CD4-positive, alpha-beta T cell treated with Interleukin-17A for 1 hour (primary cell): Measurements from ENCODE around the gene MFRP.

Experiments
- DNase-seq: peaks from one replicate; pipeline ENCODE4 v3.0.0-alpha.2; 2020

MFRP gene

DNA sequence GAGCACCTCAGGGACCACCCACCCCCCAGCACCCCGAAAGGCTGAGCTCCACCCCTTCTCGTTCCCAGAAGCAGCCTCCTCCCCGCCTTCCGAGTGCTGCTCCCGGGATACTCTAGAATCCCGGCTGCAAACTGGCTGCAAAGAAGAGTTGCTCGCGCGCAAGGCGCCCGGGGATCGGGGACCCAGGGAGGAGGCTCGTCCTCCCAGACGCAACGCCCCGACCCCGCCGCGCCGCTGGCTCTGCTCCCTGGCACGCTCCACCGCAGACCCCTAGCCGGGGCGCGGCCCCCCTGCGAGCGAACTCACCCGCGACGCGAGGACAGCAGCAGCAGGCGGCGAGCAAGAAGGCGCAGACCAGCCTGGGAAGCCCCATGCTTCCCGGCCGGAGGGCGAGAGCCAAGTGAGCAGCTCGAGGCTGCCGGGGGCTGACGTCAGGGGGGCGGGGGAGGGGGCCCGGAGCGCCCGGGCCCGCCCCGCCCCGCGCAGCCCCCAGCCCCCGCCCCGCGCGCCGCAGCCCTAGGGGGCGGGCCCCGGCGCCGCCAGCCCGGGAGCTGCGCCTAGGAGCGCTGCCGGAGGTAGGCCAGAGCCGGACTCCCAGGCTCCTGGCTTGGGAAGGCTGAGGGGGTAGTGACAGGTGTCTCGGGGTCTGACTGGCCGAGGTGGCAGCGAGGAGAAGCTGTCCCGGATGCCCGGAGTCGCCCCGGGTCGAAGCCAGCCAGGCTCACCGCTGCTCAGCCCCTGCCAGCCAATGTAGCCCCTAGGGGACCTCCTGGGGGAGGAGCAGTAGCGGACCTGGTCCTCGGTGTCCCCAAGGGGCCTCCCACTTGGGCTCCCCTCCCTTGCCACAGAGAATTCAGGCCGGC is 29.5 kb downstream of the MFRP start, which contains the start of gene MCAM:
MCAM (minus strand) TSS at position 402 of the 863 bp plus-strand sequence; CDS start at position 373, 29 bp downstream.
- no peak for DNase-seq

DNA sequence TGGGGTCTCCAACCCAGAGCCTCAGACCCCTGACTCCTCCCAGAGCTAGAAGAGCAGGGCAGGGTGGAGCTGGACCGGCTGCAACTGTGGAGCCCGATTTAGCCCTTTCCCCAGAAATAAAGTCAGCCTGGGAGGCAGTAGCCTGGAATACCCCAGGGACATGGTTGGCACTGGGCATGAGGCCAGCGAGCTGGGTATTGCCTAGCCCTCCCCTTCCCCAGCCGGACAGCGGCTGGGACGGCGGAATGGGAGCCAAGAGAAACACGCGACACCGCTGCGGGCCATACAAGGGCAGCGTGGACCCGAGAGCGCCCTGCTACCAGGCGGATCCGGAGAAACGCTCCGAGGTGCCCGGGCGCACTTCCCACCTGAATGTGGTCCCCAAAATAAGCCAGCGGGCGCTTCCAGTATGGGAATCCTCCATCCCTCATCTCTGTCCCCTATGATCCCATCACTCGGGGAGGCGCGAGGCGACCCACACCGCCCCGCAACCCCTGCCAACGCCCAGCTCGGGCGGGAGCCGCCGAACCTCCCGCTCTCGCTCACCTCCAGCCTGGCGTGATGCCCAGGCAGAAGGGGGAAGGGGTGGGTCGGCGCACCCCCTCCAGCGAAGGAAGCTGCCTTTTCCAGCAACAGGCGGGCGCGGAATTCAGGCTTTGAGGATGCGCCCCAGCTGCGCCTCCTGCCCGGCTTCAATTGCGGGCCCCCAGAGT is 30.3 kb downstream of the MFRP start:
- no peak for DNase-seq

DNA sequence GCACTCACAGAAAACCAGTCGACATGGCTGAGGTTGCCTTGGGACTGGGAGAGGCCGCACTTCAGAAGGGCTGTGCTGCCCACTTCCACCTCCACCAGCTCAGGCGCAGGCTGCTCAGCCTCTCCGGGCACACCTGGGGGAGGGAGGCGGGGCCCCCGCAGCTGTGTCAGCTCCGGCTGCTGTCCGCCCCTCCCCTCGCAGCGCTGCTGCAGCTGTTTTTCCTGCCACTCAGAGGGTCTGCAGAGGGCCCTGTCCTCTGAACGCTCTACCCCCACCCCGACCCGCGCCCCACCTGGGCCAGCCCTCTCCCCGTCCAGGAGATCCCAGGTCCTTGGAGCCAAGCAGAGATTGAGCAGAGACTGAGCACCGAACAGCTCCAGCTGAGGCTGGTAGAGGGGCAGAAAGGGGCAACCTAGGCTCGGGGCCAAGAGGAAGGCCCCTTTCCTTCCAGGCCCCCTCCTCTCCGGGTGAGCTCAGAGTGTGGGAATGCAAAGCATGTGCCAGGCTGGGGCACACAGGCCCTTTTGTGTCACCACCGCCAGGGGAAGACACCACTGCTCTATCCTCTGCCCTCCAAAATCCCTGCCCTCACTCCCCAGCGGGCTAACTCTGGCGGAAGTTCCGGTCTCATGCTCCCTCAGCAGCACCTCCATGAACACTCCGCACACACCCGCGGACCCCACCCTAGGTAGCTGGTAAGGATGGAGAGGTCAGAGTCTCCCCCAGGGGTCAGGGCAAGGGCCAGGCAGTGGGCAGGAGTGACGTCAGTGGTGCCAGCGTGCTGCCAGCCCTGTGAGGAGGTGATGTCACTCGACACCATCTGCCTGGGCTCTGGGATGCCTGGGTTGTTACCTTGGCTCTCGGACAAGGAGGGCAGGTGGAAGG is 31.1 kb downstream of the MFRP start:
- DNase-seq: peak; percentile 54

DNA sequence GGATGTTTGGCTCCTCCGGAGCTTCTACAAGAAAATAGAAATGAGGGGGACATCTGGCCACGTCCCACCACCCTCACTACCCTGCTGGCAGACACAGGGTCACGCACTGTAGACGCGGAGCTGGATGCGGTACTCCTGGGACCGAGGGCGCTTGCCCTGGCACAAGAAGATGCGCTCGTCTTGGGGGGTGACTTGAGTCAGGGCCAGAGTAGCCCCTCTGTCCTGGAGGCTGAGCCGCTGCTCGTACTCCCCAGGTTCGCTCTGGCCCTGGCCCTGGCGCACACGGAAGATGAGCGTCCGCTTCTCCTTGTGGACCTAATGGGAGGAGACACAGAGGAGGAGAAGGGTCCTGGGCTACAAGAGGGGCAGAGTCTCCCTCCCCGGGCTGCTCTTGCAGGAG is 31.8 kb downstream of the MFRP start:
- DNase-seq: no peak

DNA sequence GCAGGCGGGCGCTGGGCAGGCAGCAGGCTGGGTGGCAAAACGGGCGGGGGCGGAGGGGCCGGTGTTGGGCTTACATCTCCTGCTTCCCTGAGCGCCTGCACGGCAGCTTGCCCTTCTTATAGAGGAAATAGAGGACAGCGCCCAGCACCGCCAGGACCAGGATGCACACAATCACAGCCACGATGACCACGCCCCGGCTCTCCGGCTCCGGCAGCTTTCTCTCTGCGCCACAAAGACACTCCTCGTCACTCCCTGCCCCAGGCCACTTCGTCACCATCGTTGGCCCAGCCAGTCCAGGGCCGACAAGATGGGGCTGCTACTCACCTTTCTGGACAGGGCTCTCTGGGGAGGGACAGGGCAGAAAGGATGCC is 35.8 kb downstream of the MFRP start:
- no peak for DNase-seq

DNA sequence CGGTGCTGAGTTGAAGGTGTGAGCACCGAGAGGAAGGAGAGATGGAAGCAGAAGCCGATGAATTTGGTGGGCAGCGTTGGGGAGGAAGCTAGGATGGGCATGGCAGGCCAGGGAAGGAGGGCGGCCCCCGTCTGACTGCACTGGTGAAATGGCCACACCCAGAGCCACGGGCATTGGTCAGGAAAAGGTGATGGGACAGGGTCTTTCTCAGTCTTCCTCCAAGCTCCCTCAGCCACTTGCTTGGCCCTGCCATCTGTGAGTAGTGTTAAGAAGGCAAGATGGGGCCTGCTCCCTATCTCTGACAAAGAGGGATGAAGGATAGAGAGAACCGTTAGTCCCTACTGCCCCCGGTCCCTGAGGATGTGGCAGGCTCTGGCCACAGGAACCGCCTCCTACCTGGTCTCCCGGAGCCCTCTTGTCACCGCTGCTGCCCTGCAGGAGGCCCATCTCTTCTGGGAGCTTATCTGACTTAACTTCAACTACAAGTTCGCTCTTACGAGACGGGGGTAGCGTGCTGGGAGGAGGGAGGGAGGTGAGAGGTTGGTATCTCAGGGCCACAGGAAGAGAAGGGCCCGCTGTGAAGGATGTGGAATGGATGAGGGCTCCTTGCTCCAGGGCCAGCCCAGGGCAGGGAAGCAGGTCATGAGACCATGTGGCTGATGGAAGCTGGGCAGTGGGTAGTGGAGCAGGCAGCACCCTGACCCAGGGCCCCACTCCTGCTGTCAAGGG is 36.4 kb downstream of the MFRP start:
- no peak for DNase-seq

DNA sequence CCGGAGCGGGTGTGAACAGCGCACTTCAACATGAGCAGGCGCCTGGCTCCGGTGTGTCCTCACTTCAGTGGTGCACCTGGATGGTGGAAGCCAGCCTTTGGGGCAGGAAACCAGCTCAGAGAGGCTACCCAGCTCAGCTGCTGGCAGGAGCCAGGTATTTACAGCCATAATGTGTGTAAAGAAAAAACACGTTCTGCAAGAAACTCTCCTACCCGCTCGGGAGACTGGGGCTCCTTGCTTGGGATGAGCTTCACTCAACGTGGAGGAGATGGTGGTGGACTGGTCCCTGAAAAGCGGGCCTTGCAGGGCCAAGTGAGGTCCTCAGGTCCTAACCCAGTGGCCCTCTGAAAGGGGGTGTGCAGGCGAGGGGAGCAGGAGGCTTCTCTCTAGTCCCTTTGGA is 37.1 kb downstream of the MFRP start:
- DNase-seq: no peak

DNA sequence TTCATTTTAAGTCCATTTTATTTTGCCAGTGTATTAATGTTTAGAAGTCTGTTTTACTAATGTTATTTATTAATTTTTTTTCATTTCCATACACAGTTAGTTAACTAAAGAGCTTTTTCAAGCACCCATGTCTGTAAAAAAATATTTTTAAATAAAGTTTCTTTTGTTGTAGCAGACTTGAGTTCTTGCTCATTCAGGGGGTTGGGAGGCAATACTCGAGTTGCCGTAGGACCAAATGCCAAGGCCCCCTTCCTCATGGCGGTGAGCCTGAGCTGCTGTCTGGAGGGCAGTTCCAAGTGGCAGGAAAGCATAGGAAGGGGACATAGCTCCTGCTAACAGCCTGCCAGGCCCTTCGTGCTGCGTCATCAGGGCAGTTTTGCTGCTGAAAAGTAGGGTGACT is 38.5 kb downstream of the MFRP start:
- DNase-seq: no peak

DNA sequence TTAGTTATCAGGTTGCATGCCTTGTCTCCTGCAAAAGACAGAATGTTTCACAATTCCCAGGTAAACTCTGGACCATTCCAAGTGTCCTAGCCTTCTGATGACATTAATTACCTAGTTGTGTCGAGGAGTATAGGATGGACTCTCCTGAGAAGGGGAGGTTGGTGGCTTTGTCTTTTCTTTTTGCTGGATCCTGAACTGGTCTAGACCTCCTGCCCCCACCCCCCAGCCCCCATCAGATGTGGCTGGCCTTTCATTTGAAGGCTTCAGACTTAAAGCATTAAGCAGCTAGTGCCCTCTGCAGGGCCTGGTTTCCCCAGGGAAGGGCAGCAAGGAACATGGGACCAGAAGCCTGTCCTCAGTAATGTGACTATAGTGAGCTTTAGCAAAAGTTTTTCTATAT is 39.3 kb downstream of the MFRP start:
- DNase-seq: no peak

DNA sequence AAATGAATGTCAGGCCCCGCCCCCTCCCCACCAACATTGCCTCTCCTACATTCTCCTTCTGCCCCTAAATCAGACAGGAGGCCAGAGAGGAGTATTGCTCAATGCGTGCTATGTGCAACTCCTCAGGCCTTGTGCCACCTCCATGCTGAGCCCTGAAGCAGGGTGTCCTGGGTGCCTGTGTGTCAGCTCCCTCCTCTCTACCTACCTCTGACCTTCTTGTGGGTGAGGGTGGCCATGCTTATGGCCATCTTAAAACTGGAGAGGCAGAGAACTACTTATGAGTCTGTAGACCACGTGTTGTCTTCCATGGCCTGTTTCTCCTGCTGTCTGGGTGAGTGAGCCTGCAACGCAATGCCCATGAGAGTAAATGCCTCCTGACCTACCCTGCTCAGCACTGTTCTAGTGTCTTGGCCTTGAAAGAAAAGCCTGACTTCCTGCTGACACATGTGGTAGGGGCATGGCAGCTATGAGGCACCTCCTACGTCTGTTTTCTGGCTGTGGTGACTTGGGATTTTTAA is 40.1 kb downstream of the MFRP start:
- DNase-seq: peak; percentile 28

DNA sequence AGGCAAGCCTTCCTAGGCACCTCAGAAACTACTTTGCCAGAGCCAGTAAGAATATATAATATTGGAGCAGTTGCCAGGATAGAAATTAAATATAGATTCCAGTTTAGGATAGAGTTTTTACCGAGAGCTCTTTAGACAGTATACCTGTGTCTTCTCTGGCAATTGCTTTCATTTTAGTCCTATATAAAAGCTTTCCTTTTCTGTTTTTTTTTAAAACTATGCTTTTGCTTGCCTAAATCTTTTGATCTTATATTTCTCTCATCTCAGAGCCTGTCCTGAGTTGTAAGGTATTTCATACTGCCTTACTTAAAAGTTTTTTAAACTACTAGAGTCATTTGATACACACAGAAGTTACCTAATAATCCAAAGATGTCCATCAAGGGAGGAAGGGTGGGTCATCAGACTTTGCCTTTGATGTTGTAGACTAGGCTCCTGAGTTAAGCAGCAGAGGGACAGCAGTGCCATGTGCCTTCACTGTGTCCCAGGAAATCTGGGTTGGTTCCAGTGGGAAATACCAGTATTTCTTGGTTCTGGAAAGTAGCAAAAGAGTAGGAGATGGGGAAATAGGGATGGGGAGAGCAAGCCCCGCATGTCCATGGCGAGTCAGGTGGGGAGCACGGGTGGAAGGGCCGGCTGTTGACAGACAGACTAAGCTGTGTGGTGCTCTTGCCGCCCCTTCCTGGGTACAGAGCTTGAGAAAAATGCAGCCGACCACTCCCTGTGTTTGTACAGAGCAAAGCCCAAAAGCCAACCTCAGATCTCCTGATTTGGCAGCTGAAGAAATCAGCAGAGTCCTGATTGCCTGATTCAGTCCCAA is 40.7 kb downstream of the MFRP start:
- DNase-seq: no peak

DNA sequence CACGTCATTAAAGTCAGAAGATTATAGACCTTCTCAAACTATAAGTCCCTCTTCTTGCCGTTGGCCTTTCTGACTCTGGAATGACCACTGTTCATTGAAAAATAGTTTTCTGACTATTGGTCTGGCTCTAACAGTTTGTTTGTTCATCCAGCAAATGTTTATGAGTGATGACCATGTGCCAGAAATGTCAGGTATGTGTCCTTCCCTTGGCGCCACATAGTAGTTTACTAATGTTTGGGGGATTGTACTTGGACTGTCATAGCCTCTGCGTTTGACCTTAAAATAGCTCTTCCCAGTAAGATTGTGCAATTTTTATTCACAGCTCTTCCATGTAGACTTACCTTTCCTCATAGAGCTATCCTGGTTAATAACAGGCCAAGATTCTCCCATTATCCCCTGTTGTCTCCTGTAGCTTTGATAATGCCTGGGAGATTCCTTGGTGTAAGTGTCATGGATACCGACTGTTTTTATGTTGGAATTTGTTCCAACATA is 43.2 kb downstream of the MFRP start:
- DNase-seq: no peak

DNA sequence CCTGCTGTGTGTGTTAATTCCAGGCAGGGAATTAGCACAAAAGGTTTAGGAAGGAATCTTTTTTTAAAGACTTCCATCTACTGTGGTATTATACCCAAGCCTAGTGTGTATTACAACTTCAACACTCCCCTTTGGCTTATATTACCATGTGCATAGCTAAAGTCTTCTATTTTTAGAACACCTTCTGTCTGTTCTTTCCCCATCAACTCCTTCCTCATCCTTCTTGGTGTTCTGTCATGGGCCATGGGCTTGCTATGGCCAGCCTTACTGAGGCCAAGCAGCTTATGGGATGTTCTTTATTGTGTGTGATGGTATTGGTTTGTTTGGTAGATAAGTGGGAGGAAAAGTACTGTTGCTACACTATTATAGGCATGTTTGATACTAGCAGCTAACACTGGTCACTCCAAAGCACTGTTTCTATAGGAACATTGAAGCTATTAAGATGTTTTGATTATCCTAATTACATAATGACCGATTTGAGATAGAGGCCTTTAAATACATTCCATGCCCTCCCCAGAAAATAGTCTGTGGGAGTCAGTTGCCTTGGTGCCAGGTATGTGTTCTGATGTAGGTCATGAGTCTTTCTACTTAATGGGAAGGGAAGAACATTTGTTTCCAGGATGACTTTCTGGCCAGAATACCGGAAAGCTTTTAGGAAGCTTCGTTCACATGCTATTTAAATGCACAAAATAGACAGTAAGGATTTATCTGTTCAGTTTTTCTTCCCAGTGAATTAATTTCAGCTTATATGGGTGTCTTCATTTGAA is 46.1 kb downstream of the MFRP start:
- no peak for DNase-seq

DNA sequence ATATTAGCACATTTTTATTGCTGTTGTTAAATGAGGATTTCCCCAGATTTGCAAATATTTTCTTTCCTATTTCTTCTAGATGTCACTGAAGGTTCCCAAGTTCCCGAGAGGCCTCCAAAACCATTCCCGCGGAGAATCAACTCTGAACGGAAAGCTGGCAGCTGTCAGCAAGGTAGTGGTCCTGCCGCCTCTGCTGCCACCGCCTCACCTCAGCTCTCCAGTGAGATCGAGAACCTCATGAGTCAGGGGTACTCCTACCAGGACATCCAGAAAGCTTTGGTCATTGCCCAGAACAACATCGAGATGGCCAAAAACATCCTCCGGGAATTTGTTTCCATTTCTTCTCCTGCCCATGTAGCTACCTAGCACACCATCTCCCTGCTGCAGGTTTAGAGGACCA is 47.1 kb downstream of the MFRP start:
- DNase-seq: no peak

DNA sequence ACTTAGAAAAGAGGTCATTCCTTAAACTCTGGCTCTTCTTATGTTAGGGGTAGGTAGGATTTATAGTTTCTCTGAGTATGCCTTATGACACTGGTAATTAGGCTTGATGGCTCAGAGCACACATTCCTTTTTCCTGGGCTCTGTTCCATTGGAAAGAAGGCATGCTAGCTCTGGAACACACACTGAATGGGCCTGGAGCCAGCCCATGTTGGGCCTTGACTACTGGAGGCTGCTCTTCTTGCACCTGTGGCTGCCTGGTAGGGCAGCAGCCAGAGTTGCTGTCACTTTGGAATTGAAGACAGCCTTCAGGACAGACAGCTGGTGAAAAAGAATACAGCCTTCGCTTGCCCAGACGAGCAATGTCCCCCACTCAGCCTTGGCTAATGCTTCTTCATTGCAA is 47.8 kb downstream of the MFRP start:
- no peak for DNase-seq

DNA sequence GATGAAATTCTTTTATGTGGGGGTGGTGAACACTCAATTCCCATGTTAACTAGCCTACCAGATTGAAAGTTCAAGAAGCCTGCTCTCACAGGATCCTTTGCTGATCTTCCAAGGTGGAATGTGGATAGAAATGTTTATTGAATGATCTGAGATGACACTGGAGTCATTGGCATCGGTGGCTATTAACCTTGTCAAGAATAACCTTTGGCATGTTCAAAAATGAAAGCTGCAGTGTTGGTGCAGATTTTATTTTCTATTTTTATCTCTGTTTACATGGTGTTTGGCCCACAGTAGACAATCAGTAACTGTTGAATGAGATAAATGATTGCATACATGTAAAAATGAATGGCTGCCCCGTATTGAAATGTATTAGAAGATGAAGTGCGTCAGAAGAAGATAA is 48.6 kb downstream of the MFRP start:
- DNase-seq: no peak

DNA sequence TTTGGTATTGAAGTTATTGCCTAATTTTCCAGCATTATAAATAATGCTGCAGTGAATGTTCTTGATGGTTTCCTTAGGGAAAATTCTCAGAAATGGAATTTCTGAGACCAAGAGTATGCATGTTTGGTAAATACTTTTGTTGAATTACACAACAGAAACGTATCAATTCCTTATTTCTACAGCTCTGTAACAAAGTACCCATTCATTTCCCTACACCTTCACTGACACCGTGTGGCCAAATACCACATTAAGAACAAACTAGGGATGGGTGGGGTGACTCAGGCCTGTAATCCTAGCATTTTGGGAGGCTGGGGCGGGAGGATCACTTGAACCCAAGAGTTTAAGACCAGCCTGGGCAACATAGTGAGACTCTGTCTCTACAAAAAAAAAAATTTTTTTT is 51.3 kb downstream of the MFRP start:
- no peak for DNase-seq

DNA sequence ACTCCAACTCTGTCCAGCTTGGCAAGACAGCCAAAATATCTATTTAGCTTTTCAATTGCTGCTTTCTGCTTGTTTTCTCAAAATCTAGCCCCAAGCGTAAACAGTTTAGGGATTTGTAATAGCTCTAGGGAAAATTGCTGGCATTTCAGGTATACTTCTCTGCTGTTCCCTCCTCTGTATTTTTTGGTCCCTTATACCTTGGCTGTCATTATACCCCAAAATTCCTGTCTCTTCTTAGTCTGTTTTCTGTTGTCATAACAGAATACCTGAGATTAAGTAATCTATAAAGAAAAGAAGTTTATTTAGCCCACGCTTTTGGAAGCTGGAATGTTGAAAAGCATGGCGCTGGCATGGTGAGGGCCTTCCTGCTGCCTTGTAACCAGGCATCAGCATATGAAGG is 53.0 kb downstream of the MFRP start:
- no peak for DNase-seq

DNA sequence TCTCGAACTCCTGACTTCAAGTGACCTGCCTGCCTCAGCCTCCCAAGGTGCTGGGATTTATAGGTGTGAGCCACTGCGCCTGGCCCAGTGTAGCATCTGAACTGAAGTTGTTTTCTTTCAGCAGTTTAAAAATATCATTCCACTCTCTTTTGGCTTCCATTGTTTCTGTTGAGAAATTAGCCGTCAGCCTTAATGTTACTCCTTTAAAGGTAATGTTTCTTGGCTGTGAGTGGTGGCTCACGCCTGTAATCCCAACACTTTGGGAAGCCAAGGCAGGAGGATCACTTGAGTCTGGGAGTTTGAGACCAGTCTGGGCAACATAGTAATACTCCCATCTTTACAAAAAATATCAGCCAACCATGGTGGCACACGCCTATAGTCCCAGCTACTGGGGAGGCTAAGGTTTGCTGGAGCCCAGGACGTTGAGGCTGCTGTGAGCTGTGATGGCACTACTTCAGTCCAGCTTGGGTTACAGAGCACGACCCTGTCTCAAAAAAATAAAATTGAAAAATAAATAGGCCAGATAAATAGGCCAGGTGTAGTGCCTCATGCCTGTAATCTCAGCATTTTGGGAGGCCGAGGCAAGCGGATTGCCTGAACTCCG is 55.5 kb downstream of the MFRP start:
- DNase-seq: no peak
